SK-N-SH treated with all-trans-retinoic acid at 6 μM for 48 hours (cell line): ENCODE measurements around the gene WDFY2.

Source experiments
- CREB5 ChIP-seq: fragments of 250-450 bp; sonication (Bioruptor Pico); IDR thresholded peaks from 2 replicates; pipeline ENCODE4 v1.5.1; 2020; ENCODE audit warnings: low read depth, mild to moderate bottlenecking, moderate library complexity
- ZNF70 ChIP-seq: fragments of 450-650 bp; formaldehyde crosslinking; IDR thresholded peaks from 2 replicates; pipeline ENCODE4 v1.5.0; 2020; ENCODE audit warnings: mild to moderate bottlenecking, moderate library complexity

- TF ChIP-seq ZNF70 (CRISPR knock-in tag) (no peak), CREB5 (CRISPR knock-in tag) (no peak)
Measured at GRCh38 chr13:51683597-51683996, 99.3 kb downstream of the WDFY2 start.
